ENCODE data around the gene PAFAH2.
"Not testable (repeated sequence)": the region's sequence is repeated elsewhere in the genome, so short reads cannot be mapped to it uniquely, and the experiment has no call there.

The PAFAH2 gene

GRCh38 chr1:25978403-25978802, 19.5 kb downstream of the PAFAH2 start:
- DNase-seq = no peak

- no peak for DNase-seq
Measured at GRCh38 chr1:25977801-25978200, 20.1 kb downstream of the PAFAH2 start.

GRCh38 chr1:25973610-25974321, 24.1 kb downstream of the PAFAH2 start:
- DNase-seq = no peak

GRCh38 chr1:25971811-25972180, 26.1 kb downstream of the PAFAH2 start:
- no peak for DNase-seq

- DNase-seq = peak; percentile 9
Measured at GRCh38 chr1:25971066-25971810, 26.6 kb downstream of the PAFAH2 start.

GRCh38 chr1:25967308-25967707, 30.6 kb downstream of the PAFAH2 start:
- DNase-seq = no peak

GRCh38 chr1:25959611-25960010, 38.3 kb downstream of the PAFAH2 start:
- DNase-seq = no peak

GRCh38 chr1:25958465-25958864, 39.4 kb downstream of the PAFAH2 start:
- DNase-seq = no peak

- no peak for DNase-seq
Measured at GRCh38 chr1:25955553-25955952, 42.3 kb downstream of the PAFAH2 start.

GRCh38 chr1:25954282-25954938, 43.5 kb downstream of the PAFAH2 start:
- DNase-seq = no peak

- DNase-seq = no peak
Measured at GRCh38 chr1:25952841-25953401, 44.9 kb downstream of the PAFAH2 start.

- no peak for DNase-seq
Measured at GRCh38 chr1:25948641-25949040, 49.2 kb downstream of the PAFAH2 start.

GRCh38 chr1:25947027-25947426, 50.8 kb downstream of the PAFAH2 start:
- DNase-seq = no peak

- DNase-seq = no peak
Measured at GRCh38 chr1:25945761-25946160, 52.1 kb downstream of the PAFAH2 start.

- no peak for DNase-seq
Measured at GRCh38 chr1:25944986-25945385, 52.9 kb downstream of the PAFAH2 start.

GRCh38 chr1:25943511-25943910, 54.4 kb downstream of the PAFAH2 start:
- DNase-seq = not testable (repeated sequence)

GRCh38 chr1:25936947-25937346, 60.9 kb downstream of the PAFAH2 start:
- no peak for DNase-seq

GRCh38 chr1:25933479-25934365, 64.1 kb downstream of the PAFAH2 start:
- no peak for DNase-seq

GRCh38 chr1:25932811-25933400, 65.0 kb downstream of the PAFAH2 start:
- not testable (repeated sequence) for DNase-seq

GRCh38 chr1:25932321-25932720, 65.5 kb downstream of the PAFAH2 start:
- DNase-seq = no peak

- no peak for DNase-seq
Measured at GRCh38 chr1:25929016-25929415, 68.8 kb downstream of the PAFAH2 start.

Data from activated naive CD4-positive, alpha-beta T cell treated with Interleukin-2 at 50 U/mL for 16 hours (primary cell).